H1 (cell line): Measurements from ENCODE around the gene BRD4. TPM values are rescaled to one million over a fixed set of nuclear protein-coding genes. Genes with fewer than 3 reads are reported as not detected.

Experiments used
- BRCA1 ChIP-seq: IDR thresholded peaks from 2 replicates; pipeline ENCODE4 v1.6.1; 2012; ENCODE audit warnings: low read depth, low read length, improper control_type of control experiment
- CBX8 ChIP-seq: fragments of 300-800, 300-1000 bp; sonication (generic); IDR thresholded peaks from 2 replicates; pipeline ENCODE4 v1.7.1; 2016; ENCODE audit warnings: low read depth, low read length, borderline replicate concordance
- CEBPB ChIP-seq: IDR thresholded peaks from 2 replicates; pipeline ENCODE4 v1.6.1; 2012; ENCODE audit warnings: low read depth, low read length
- E2F6 ChIP-seq: IDR thresholded peaks from 2 replicates; pipeline ENCODE4 v1.6.1; 2012; ENCODE audit warnings: inconsistent platforms
- EP300 ChIP-seq, 2 experiments: IDR thresholded peaks; 1 replicate in 1 of 2; 2 replicates in 1 of 2; pipeline ENCODE4 v1.6.1; 2011 to 2012; ENCODE audit warnings: low read depth in 2 of 2, low read length in 2 of 2, mild to moderate bottlenecking in 2 of 2, borderline replicate concordance in 1 of 2, inconsistent platforms in 1 of 2, moderate library complexity in 1 of 2
- KDM4A ChIP-seq: IDR thresholded peaks from one replicate; pipeline ENCODE4 v1.7.1; 2012; ENCODE audit warnings: low read depth, mild to moderate bottlenecking, moderate library complexity, low read length, inconsistent platforms; ENCODE audit not compliant: severe bottlenecking
- MAFK ChIP-seq: IDR thresholded peaks from 2 replicates; pipeline ENCODE4 v1.6.1; 2012; ENCODE audit warnings: low read depth, mild to moderate bottlenecking, improper control_type of control experiment, low read length
- POU5F1 ChIP-seq: IDR thresholded peaks from 2 replicates; pipeline ENCODE4 v1.6.1; 2011; ENCODE audit warnings: low read depth, mild to moderate bottlenecking, low read length, moderate library complexity
- SP1 ChIP-seq: IDR thresholded peaks from 2 replicates; pipeline ENCODE4 v1.6.1; 2011; ENCODE audit warnings: low read depth, low read length
- polyA plus RNA-seq, 7 experiments: library from polyadenylated mRNA; depleted of rRNA in 3 of 7; stranded (reverse) in 5 of 7; unstranded in 2 of 7; fragments of >200 nt in 5 of 7; fragments of 200-250 nt in 2 of 7; gene quantifications; 1 replicate in 5 of 7; 2 replicates in 1 of 7; 4 replicates in 1 of 7; pipeline versions ENCODE4 v1.2.1 to v1.2.3, GENCODE V29; 2011 to 2013; ENCODE audit warnings: missing spikeins in 2 of 7, mixed read lengths in 2 of 7
- total RNA-seq: library from RNA; stranded (reverse); fragmentation: NEBNext Ultra II Directional; extraction: Animal tissue kit (Norgen Biotek cat#: 25700); gene quantifications from 2 replicates; pipeline ENCODE4 v1.2.1, GENCODE V29; 2021
- TF ChIP-seq, protein P1 (sequence below): fragments of 300-600 bp; sonication (generic); IDR thresholded peaks from 2 replicates; pipeline ENCODE4 v1.7.1; 2012; ENCODE audit warnings: low read length, moderate library complexity, mild to moderate bottlenecking, inconsistent platforms; ENCODE audit not compliant: insufficient replicate concordance

Gene BRD4
- total and polyA plus RNA-seq, 2 of the 8 experiments (the other 6 are each of a cell fraction or from before 2014, with no cell fraction given) = 14.1 to 146 TPM

DNA sequence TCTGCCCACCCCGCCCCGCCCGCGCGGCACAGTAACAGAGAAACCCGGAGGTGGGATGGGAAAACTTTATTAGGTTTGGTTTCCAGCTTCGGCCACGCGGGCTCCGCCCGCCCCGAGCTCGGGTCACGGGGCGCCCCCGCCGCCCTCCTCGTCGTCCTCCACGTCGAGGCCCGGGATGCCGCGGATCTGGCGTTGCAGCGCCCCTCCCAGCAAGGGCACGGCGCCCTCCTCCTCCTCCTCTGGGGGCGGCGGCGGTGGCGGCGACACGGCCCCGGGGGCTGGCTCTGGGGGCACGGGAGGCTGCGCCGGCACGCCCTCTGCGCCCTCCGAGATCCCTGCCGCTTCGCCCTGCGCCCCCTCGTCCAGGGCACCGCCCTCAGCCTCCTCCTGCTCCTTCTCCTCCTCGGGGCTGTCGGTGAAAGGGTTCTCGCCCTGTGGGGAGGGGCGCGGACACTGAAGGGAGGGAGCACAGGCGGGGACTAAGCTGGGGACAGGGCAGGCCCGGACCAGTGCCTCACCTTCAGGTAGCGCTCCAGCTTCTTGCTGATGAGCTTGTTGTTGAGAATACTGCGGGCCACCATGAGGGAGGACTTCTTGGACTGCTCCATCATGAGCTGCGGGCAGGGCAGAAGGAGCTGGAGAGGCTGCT is 47.8 kb upstream of the BRD4 start (continued):
- no peak for TF ChIP-seq CBX8
- TF ChIP-seq CEBPB = no peak
- TF ChIP-seq E2F6 = no peak
- TF ChIP-seq SP1 = no peak
- TF ChIP-seq KDM4A = peak; percentile 36
- TF ChIP-seq MAFK = no peak
- TF ChIP-seq, protein P1, sequence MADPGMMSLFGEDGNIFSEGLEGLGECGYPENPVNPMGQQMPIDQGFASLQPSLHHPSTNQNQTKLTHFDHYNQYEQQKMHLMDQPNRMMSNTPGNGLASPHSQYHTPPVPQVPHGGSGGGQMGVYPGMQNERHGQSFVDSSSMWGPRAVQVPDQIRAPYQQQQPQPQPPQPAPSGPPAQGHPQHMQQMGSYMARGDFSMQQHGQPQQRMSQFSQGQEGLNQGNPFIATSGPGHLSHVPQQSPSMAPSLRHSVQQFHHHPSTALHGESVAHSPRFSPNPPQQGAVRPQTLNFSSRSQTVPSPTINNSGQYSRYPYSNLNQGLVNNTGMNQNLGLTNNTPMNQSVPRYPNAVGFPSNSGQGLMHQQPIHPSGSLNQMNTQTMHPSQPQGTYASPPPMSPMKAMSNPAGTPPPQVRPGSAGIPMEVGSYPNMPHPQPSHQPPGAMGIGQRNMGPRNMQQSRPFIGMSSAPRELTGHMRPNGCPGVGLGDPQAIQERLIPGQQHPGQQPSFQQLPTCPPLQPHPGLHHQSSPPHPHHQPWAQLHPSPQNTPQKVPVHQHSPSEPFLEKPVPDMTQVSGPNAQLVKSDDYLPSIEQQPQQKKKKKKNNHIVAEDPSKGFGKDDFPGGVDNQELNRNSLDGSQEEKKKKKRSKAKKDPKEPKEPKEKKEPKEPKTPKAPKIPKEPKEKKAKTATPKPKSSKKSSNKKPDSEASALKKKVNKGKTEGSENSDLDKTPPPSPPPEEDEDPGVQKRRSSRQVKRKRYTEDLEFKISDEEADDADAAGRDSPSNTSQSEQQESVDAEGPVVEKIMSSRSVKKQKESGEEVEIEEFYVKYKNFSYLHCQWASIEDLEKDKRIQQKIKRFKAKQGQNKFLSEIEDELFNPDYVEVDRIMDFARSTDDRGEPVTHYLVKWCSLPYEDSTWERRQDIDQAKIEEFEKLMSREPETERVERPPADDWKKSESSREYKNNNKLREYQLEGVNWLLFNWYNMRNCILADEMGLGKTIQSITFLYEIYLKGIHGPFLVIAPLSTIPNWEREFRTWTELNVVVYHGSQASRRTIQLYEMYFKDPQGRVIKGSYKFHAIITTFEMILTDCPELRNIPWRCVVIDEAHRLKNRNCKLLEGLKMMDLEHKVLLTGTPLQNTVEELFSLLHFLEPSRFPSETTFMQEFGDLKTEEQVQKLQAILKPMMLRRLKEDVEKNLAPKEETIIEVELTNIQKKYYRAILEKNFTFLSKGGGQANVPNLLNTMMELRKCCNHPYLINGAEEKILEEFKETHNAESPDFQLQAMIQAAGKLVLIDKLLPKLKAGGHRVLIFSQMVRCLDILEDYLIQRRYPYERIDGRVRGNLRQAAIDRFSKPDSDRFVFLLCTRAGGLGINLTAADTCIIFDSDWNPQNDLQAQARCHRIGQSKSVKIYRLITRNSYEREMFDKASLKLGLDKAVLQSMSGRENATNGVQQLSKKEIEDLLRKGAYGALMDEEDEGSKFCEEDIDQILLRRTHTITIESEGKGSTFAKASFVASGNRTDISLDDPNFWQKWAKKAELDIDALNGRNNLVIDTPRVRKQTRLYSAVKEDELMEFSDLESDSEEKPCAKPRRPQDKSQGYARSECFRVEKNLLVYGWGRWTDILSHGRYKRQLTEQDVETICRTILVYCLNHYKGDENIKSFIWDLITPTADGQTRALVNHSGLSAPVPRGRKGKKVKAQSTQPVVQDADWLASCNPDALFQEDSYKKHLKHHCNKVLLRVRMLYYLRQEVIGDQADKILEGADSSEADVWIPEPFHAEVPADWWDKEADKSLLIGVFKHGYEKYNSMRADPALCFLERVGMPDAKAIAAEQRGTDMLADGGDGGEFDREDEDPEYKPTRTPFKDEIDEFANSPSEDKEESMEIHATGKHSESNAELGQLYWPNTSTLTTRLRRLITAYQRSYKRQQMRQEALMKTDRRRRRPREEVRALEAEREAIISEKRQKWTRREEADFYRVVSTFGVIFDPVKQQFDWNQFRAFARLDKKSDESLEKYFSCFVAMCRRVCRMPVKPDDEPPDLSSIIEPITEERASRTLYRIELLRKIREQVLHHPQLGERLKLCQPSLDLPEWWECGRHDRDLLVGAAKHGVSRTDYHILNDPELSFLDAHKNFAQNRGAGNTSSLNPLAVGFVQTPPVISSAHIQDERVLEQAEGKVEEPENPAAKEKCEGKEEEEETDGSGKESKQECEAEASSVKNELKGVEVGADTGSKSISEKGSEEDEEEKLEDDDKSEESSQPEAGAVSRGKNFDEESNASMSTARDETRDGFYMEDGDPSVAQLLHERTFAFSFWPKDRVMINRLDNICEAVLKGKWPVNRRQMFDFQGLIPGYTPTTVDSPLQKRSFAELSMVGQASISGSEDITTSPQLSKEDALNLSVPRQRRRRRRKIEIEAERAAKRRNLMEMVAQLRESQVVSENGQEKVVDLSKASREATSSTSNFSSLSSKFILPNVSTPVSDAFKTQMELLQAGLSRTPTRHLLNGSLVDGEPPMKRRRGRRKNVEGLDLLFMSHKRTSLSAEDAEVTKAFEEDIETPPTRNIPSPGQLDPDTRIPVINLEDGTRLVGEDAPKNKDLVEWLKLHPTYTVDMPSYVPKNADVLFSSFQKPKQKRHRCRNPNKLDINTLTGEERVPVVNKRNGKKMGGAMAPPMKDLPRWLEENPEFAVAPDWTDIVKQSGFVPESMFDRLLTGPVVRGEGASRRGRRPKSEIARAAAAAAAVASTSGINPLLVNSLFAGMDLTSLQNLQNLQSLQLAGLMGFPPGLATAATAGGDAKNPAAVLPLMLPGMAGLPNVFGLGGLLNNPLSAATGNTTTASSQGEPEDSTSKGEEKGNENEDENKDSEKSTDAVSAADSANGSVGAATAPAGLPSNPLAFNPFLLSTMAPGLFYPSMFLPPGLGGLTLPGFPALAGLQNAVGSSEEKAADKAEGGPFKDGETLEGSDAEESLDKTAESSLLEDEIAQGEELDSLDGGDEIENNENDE = no peak
- no peak for TF ChIP-seq POU5F1
- TF ChIP-seq EP300 (IDR thresholded peaks at IDR 0.05; ENCODE audit: borderline replicate concordance in 1 of 2, low read depth in 2 of 2, low read length in 2 of 2) = peak in 1 of 2 experiments; percentile 13; a peak in 1 of 3 replicates
- TF ChIP-seq BRCA1 = no peak
